NCI-H446 (cell line): ENCODE results near the gene SCGB1C2.
"Not testable (repeated sequence)": the region's sequence is repeated elsewhere in the genome, so short reads cannot be mapped to it uniquely, and the experiment has no call there.

Experiments
- DNase-seq, 2 experiments: peaks; one replicate each; lab custom pipeline; 2025; lab: John Stamatoyannopoulos, UW

Gene SCGB1C2

DNA sequence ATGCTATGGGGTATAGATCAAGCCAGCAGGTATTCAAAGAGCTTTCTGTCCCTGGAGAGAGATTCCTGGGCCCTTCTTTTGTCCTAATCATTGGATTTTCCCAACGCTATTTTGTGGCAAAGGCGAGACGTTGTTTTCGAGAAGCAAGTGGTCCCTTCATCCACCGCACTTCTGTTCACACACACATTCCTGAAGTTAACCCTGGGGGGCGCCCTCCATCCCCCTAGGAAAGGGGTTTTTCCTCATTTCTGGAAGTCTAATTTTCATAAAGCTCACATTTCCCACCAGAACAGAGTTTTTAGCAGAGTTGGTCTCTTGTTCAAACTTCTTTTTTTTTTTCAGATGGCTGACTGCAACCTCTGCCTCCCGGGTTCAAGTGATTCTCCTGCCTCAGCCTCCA is 11.9 kb downstream of the SCGB1C2 start:
- DNase-seq = no peak

- no peak for DNase-seq
These were observed 12.7 kb downstream of the SCGB1C2 start for GRCh38 chr17:149897-150584.

DNA sequence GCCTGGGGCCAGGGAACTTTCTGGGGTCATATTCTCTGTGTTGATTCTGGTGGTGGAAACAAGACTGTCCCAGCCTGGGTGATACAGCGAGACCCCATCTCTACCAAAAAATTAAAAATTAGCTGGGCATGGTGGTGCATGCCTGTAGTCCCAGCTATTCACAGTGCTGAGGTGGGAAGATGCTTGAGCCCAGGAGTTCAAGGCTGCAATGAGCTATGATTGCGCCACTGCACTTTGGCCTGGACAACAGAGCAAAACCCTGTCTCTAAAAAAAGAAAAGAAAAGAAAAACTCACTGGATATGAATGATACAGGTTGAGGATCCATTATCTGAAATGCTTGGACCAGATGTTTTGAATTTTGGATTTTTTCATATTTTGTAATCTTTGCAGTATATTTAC is 13.6 kb downstream of the SCGB1C2 start:
- no peak for DNase-seq

DNA sequence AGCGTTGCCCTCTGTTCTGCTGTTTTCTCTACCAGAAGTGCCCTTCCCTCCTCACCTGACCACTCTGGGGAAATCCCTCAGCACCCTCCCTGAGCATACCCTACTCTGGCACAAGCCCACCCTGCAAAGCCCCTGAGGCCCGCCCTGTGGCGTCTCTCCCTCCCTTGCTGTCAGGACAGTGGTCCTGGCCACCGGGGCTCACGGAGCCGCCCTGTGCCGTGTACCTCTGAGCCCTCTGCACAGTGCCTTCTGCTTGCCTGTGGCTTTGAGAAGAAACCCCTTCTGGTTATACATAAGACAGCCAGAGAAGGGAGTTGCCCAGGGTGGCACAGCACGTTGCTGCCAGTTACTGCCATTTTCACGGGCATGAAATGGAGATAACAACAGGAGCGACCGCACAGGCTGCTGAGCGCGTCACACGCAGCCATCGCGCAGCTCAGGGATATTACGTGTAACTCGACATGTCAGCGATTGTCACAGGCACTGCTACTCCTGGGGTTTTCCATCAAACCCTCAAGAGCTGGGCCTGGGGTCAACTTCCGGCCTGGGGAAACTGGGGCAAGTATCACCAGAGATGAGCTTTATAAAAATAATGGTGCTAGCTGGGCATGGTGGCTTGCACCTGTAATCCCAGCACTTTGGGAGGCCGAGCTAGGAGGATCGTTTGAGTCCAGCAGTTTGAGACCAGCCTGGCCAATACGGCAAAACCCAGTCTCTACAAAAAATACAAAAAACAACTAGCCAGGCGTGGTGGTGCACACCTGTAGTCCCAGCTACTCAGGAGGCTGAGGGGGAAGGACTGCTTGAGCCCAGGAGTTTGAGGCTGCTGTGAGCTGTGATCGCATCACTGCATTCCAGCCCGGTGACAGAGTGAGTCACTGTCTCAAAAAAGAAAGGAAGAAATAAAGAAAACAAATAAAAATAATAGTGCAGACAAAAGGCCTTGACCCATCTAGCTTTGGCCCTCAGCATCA is 14.8 kb downstream of the SCGB1C2 start:
- DNase-seq = no peak

GRCh38 chr17:152860-153420 is 15.6 kb downstream of the SCGB1C2 start:
- no peak for DNase-seq

DNA sequence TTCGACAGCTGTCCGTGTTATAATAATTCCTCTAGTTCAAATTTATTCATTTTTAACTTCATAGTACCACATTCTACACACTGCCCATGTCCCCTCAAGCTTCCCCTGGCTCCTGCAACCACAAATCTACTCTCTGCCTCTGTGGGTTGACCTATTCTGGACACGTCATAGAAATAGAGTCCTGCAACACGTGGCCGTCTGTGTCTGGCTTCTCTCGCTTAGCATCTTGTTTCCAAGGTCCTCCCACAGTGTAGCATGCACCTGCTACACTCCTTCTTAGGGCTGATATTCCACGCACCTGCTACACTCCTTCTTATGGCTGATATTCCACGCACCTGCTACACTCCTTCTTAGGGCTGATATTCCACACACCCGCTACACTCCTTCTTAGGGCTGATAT is 16.5 kb downstream of the SCGB1C2 start:
- no peak for DNase-seq

DNA sequence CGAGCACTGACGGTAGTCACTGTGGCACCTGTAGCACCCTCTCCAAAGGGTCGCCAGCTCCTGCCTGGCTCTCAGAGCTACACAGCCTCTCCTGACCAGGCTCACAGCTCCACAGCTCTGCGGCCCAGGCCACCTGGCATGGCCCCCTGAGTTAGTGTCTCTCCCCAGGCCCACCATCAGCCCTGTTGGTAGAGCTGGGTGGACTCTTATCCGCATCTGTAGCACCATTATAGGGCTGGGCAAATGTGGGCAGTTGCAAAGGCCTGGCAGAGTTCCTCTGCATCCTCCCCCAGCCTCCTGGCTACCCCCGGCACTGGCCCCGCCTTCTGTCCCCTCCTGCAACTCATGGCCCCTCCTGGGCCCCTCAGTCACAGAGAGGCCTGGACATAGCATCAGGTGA is 18.2 kb downstream of the SCGB1C2 start:
- no peak for DNase-seq

GRCh38 chr17:156094-156621 is 18.8 kb downstream of the SCGB1C2 start:
- DNase-seq = no peak

DNA sequence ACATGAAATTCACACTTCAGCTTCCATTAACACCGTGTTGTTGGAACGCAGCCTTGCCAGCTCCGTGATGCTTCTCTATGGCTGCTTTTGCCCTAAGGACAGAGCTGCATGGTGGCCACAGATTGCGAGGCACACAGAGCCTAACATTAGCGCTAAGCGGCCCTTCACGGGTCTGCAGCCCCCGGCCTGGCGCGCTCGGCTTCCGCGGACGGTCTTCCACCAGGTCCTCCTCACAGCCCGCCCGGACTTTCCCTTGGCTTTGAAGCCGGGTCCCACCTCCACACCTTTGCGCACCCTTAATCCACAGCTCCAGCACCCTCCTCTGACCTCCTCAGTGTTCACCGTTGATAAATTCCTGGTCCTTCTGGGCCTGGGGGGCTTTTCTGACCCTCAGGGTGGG is 19.6 kb downstream of the SCGB1C2 start:
- DNase-seq = no peak

DNA sequence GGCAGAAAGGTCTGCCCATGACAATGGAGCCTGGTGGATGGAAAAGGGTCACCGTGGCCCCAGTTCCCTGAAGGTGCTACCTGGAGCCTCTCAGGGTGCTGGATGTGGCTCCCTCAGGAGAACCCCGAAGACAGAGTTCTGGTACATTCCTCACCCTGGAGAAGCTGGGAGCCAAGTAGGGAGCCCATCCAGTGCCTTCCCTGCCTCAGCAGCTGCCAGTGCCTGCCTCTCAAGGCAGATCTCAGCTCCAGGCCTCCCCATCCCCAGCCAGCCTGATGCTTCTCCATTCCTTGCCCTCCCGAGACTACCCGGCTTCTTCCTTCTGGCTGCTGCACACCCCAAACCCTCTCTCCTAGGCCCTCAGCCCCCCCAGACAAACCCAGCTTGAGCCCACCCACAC is 20.5 kb downstream of the SCGB1C2 start:
- no peak for DNase-seq

DNA sequence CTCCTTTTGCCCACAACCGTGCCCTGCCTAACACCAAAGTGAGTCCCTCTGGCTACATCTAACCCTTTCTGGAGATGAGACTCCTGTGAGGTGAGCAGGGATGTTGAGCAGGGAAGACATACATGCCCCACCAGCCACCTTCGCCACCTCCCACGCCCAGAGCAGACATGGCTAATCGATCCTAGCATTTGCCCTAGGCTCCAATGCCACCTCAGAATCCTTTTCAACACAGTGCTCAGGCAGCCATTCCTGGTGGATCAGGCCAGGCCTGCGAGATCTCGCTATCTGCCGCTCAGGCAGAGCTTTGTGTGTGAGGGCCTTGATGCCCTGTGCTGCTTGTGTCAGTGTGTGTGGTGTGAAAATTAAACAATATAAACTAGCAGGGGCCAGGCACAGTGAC is 21.0 kb downstream of the SCGB1C2 start:
- DNase-seq = no peak

DNA sequence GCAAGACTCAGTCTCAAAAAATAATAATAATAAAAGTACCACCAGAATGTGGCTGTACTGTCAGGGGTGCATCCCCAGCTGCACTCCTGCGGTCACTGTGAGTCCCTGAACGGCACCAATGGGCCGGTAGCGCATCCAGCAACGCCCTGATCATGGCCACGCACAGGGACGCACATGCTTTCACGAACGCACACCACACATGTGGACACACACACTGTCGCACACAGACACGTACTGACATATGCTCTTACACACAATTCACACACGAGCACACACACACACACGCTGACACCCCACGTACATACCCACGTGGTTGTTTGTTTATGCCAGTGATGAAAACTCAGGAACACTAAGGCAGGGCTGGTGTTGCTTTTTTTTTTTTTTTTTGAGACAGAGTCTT is 22.2 kb downstream of the SCGB1C2 start:
- no peak for DNase-seq

GRCh38 chr17:160336-160735 is 23.0 kb downstream of the SCGB1C2 start:
- DNase-seq = no peak

DNA sequence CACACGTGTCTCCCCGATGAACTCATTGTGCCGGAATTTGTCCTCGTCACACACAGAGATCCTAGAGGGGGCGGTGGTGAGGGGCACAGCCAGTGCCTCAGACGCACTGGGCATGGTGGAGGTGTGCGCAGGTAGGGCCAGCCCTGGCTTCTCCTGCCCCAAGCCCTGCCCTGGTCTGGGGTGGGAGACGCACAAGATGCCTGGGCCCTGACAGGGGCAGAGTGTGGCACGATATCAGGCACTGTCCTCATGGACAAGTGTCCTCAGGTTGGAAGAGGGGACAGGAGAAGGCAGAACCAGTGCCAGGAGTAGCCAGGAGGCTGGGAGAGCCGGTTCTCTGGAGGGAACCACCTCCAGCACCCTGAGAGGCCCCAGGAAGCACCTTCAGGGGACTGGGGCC is 24.1 kb downstream of the SCGB1C2 start:
- DNase-seq = no peak

GRCh38 chr17:162689-163088 is 25.3 kb downstream of the SCGB1C2 start:
- no peak for DNase-seq

DNA sequence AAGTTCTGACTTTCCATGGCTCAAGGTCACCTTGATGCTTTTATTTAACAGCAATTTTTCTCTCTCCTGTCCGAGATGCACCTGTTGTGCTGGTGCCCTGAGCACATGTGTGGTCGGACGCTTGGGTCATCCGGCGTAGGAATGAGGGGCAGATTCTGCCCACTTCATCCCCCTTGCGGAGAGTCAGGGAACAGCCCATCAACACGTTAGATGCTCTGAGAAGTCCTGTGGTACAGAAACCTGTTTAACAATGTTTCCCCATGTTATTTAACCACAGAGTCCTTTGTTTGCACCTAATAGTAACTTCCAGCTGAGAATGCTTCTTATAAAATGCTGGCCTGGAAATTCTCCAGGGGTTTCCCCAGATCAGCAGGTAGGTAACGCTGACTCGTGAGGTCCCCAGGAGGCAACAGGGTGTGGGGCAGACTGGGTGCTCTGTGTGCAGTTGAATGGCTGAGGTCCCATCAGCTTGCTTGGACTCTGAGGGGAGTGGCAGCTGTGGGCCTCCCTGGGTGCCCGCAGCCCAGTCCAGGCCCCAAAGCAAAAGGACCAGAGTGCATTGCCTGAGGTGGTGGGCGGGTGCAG is 26.2 kb downstream of the SCGB1C2 start:
- no peak for DNase-seq

DNA sequence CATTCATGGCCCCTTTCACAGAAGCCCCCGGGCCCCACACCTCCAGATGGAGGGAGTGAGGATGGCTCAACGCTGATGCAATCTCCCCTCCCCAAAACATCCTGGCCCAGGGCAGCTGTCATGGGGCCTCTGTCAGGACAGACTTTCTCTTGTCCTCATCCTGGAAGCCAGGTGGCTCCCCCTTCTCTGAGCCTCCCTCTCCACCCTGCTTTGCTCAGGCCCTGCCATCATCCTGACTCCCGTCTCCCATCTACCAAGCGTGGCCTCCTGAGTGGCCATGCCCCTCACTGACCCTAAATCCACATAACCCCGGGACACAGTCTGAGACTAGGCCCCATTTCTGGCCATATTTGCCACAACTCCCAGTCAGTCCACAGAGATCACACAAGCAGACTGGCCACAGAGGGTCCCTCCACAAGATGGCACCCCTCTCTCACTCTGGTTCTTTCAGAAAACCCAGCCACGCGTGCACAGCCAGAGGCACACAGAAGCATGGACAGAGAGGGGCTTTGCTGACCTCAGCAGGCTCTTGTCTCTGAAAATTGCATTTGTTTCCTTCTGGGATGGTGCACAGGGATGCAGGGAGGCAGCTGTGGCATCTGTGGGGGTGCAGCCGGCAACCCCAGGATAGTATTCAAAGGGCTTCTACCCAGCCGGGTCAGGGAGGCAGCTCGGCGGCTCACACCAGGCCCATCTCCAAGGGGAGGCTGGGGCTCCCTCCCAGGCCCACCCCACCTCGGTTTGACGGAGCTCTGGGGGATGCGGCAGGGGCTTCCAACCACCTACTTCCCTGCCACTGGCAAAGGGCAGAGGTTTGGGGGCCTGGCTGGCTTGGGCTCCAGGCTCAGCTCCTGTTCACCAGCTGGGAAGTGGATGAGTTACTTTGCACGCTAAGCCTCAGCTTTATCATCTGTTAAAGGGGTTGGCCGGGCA is 27.2 kb downstream of the SCGB1C2 start:
- no peak for DNase-seq

GRCh38 chr17:165939-166338 is 28.6 kb downstream of the SCGB1C2 start:
- no peak for DNase-seq

DNA sequence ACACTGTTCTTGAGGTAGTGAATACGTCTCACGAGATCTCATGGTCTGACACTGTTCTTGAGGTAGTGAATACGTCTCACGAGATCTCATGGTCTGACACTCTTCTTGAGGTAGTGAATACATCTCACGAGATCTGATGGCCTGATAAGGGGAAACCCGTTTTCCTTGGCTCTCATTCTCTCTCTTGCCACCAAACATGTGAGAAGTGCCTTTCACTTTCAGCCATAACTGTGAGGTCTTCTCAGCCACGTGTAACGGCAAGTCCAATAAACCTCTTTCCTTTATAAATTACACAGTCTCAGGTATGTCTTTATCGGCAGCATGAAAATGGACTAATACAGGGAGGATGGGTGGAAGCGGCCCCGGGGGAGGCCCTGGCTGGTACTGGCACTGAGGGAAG is 31.2 kb downstream of the SCGB1C2 start:
- DNase-seq = not testable (repeated sequence)

GRCh38 chr17:170130-170670 is 32.8 kb downstream of the SCGB1C2 start:
- no peak for DNase-seq

DNA sequence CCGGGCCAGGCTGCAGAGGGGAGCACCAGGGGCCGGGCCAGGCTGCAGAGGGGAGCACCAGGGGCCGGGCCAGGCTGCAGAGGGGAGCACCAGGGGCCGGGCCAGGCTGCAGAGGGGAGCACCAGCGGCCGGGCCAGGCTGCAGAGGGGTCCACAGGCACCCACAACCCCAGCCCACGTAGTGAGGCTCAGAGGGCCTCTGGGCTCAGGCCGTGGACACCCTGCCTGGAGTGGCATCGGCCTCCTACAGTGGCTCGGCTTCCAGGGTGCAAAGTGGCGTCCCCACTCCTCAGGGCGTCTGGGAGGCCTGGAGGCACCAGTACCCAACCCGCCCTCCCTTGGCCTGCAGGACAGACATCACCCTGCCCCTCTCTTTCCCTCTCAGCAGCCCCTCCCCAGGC is 34.5 kb downstream of the SCGB1C2 start:
- DNase-seq = no peak
